ENCODE results near the gene TSPAN9.

TSPAN9 gene

DNA sequence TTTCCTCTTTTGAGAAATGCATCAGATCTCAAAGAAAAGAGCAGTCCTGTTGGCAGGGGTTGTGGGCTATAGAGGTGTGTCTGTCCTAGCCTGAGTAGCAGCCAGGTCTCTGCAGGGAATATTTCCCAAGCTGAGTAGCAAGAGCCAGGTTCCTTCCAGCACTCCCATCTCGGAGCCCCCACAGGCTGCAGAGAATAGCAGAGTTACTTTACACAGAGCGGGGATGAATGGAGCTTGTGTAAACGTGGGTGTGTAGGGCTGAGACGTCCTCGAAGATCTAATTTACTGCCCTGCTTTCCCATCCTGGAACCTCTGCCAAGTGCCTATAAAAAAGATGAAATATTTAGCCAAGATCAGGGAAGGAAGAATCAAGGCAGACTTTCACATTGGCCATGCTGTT, 156.6 kb downstream of the TSPAN9 start:
- DNase-seq: no peak

DNA sequence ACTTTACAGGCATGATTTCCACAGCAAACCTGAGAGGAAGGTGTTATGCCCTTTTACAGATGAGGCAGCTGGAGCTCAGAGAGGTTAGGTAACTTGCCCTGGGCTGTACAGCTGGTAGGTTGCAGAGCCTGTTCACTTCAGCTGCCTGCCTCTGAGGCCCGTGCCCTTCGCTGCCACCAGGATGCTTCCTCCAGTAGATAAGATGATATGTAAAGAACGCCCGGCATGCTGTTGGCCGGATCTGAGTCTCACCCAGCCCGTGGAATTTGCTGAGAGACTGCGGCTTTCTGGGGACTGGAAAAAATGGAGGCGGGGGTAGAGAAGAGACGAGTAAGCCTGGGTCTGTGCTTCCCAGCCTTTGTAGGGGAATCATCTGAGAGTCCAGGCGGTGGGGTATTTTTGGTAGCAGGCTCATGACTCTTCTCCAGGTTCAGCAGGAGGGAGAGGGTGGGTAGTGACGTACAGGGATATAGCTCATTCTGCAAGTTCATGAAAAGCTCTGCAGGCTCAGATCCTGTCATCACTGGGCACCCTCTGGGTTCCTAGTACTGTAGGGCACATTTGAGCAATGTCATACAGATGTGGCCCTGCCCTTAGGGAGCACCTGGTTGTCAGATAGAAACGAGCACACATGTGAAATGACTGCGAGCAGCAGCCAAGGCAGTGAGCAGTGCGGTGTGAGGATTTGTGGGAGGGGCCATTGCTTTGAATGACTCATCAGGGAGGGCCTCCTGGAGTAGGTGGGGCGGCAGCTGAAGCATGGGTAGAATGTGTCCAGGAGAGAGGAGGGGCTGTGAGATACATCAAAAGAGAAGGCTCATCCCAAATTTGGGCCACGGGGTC, 159.4 kb downstream of the TSPAN9 start:
- DNase-seq: peak; percentile 42

- no peak for DNase-seq
Observed at GRCh38 chr12:3238196-3238595, 161.0 kb downstream of the TSPAN9 start.

GRCh38 chr12:3241621-3242020, 164.4 kb downstream of the TSPAN9 start:
- no peak for DNase-seq

DNA sequence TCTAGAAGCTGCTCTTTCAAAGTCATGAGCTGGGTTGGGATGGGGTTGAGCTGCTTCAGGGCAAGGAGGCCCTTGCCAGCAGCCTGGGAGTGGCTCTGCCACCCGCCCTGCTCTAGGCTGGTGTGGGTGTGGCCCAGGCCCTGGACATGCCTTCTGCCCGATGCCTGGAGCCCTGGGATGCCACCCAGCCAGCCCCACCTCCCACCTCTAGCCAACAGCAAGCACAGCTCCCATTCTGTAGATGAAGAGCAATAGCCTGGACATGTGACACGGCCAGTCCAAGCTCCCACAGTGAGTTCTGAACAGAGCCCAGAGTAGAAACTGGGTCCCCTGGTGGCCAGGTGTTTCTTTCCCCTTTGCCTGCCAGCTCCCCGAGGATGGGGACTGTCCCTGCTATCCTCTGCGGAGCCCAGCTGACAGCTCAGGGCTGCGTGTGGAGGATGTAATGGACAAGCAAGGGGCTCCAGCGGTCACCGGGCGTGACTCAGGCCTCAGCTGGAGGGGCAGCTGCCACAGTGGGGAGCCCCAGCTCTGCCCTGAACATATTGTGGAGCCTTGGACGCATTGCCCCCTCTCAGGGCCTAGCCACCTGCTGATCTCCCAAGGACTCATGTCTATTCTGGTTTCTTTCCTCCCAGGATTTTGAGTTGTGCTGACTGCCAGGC, 165.2 kb downstream of the TSPAN9 start:
- no peak for DNase-seq

DNA sequence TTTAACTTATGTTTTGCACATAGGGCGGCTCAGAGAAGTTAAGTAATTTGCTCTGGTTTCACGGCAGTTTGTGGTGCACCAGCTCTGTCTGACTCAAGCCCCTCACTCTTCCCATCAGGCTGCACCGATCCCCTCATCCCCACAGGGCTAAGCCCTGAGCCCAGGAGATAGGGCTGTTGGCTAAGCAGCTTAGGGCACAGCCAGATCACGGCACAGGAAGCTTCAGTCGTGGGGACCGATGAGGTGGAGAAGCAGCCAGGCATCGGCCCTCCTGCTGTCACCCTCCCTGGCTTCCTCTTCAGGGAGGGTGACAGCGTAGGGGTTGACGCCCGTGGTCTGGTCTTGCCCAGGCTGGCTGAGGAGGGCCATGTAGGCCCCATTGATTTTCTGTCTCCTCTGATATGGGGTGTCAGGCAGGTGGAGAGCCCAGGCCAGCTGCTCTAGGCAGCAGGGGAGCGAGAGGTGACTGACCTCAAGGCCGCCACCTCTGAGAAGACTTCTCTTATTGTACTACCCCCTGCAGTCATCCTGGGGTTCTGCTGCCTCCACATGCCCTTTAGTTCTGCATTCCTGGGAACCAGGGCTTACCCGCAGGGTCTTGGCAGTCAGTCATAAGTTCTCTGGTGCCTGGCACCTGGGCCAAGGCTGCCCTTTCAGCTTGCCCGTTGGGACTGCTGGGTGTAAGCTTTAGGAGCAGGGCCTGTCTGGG, 166.4 kb downstream of the TSPAN9 start:
- no peak for DNase-seq

DNA sequence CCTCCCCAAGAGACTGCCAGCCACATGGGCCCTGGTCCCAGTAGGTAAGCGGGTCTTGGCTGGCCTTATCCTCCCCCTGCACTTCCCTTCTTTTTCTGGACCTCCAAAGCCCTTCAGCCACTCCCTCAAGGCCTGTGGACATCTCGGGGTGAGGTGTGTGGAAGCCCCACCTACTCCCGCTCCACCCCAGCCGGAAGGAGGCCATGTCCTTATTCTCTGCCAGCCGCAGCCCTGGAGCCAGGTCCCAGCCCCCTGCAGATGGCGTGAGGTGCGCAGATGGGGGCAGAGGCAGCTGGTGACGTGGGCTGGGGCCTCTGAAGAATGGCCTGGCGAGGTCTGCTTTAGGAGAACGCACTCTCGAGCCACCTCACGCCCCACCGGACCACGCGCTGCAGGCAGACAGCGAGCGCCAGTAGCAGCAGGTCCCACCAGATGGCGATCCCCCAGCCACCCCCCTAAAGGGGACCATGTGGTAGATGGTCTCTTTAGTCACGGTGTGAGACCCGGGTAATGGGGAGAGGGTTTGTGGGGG, 167.1 kb downstream of the TSPAN9 start:
- no peak for DNase-seq

DNA sequence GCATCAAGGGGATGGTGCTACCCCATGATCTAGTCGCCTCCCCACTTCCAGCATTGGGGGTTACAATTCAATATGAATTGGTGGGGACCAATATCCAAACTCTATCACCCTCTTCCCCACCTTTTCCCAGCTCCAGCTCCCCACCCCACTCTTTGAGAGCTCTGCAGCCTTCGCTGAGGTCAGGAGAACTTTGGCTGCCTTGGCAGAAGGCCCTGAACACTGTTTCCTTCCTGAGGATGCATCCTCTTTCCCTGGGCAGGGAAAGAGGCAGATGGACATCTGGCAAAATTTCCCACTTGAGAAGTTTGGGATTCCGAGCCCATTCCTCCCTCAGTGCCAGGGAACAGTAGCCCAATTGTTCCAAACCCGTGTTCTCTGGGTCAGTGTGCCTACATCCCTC, 169.1 kb downstream of the TSPAN9 start:
- no peak for DNase-seq

- DNase-seq: no peak
Observed at GRCh38 chr12:3247077-3247476, 169.9 kb downstream of the TSPAN9 start.

DNA sequence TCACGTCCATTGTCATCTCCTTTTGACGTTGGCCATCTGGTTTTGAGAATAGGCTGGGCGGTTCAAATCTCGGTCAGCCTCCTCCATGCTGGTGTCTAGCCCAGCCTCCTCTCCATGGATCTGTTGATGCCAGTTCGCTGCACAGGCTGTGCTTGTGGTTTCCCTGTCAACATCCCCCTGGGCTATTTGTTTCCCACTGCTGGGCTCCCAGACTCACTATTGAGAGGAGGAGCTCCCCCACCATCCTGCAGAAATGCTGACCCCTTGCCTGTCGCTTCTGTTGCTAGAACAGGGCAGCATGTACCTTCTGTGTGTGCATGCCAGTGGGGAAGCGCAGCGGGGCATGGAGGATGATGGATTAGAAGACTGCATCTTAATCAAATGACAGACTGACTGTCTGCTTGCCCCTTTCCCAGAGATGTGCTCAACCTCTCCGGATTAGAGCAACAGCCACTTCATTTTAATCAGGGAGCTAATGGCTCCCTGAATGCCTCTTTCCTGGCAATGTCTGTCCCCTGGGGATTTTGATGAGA, 170.5 kb downstream of the TSPAN9 start:
- DNase-seq: no peak

DNA sequence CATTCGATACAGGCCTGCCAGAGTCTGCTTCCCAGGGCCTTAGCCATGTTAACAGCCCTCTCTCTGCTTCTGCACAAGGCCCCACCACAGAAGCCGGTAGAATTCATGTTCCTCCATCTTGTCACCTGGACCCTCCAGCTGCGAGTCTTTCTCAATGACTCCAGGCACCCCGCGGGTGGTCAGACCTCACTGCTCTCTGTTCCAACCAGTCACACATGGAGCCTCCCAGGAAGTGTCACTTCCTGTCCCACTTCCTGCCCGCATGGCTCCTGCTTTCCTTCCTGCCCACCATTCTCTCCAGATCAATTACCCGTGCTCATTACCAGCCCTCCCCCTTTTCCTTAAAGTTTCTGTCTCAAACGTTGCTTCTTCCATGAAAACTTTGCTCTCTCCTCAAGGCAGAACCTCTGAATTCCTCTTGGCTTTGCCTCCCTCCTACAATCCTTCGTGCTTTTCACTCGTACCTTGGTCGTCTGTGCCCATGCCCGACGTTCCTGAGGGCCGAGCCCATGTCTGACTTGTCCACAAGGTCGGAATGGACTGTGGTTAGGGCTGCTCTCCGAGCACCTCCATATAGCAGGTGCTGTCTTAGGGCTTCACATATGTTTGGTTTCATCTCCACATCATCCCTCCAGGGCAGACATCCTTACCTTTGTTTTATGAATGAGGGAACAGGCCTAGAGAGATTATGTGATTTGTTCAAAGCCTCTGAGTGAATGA, 172.1 kb downstream of the TSPAN9 start:
- DNase-seq: no peak

DNA sequence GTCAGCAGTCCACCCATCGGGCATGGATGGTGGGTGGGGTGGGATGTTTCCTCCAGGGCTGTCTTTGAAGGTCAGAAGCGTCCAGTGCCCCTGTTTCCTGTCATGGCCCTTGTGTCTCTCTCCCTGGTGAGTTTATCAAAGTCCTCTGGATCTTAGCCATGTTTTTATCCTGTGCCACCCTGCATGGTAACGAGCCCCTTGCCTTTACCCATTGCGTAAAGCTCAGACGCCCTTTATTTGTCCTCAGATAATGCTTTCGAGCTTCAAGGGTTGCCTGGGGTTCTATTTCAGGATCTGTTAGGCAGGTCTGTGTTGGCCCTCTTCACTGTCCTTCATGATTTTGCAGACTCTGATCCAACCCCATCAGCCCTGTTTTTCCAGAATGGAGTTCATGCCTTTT, 172.9 kb downstream of the TSPAN9 start:
- no peak for DNase-seq

DNA sequence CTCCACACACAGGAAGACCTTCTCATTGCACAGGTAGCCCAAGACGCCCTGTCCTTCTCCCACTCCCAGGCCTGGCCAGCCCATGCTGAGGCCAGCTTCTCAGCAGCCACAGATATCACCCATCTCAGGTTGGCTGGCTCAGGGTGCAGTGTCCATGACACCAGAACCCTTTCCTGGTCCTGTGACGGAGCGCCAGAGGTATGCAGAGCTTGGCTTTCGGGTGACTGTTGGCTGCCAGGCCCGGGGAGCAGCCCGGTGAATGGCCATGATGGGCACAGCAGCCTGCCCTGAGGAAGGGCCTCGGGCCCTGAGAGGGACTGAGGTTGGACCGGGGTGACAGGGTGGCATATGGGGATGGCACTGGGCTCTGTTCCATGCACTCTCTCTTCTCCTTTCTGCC, 173.4 kb downstream of the TSPAN9 start:
- no peak for DNase-seq

- no peak for DNase-seq
Observed at GRCh38 chr12:3251067-3251466, 173.9 kb downstream of the TSPAN9 start.

DNA sequence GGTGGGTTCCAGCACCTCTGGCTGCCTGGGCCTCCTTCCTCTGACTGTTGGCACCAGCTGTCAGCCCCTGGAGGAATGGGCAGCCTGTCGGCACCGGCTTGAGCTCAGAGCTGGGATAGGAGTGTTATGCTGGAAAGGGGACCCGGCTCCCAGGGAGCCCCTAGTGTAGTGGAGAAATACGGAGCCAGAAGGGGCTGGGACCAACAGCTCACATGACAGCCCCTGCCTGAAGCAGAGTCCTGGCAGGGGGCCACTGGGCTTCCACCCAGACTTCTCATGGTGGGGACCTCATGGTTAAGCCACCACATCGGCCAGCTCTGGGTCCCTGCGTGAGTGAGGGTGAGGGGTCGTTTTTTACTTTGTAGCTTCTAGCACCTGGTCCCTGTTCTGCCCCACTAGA, 174.5 kb downstream of the TSPAN9 start:
- DNase-seq: no peak

DNA sequence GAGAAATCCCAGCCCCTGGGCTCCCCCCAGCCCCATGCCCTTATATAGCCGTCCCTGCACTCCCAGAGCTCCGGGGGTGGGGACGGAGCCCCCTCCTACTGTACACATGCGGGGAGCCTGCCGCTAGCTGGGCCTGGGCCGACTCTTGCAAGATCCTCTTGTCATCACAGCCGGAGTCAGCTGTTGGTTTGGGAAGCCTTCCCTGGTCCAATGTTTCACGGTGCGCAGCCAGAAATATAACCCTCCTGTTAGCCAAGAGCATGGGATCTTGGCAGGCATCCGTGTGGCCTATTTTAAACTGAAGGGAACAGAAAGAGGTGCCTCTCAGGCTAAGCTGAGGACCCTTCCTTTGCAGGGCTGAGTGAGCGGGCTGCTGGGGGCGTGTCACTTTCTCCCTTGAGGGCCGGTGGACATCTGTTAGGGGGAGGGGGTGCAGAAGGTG, 175.3 kb downstream of the TSPAN9 start:
- DNase-seq: no peak

- no peak for DNase-seq
Observed at GRCh38 chr12:3253682-3254275, 176.6 kb downstream of the TSPAN9 start.

DNA sequence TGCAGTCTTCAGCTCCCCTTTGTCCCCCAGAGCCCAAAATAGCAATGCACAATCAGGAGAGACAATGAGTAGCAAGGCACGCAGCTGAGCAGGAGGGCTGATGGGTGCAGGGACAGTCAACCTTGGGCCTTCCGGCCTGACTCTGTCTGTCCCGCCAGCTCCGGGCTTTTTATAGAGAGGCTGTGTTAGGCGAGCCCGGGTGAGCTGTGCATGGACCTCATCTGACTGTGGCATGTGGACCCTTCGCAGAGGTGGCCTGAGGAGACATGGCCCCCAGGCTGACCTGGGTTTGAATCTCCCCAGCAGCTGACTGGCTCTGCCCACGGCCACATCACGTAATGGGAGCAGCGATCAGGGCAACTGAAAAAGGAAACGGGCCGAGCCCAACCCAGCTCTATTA, 177.9 kb downstream of the TSPAN9 start:
- no peak for DNase-seq

- no peak for DNase-seq
Observed at GRCh38 chr12:3256103-3256631, 179.0 kb downstream of the TSPAN9 start.

- no peak for DNase-seq
Observed at GRCh38 chr12:3257411-3257810, 180.2 kb downstream of the TSPAN9 start.

DNA sequence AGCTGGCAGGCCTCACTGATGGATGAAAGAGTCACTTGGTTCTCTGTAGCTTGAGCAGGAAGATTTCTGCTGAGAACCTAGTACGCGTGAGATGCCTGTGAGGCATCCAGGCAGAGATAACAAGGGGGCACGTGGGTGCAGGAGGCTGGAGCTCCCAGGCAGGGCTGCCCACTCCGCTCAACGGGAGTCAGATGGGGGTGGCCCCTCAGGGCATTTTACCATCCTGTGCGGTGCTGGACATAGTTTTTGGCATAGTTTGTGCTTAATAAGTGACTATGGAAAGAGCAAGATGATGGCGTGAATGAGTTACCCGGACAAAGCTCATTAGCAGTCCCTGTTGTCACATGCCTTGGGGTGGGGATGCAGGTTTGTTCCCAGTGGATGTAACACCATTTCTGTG, 182.8 kb downstream of the TSPAN9 start:
- DNase-seq: no peak

DNA sequence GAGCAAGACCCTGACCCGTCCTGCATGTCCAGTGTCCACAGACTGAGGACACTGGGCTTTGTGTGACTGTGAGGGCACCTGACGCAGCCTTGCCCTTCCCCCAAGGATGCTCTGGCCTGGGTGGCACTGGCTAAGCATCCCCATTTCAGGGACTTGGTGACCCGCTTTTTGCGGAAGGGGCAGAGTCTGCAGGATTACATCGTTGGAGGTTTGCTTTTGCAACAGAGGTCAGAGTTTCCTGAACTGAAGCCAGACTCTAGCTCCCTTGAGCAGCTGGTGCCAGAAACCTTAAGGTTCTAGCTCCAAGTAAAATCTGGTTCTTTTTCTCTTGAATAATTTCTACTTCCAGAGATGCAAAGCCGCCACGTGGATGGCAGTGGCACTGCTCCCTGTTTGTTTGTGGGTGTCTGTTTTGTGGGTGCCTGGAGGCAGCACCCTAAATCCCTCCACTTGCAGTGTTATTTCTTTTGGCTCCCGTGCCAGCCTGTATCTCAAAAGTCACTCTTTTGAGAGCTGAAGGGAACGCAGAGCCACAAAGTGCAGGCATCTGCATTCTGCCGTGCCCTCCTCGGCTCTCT, 184.7 kb downstream of the TSPAN9 start:
- DNase-seq: no peak

Measured in activated CD4-positive, alpha-beta T cell treated with anti-CD3 and anti-CD28 coated beads for 48 hours (primary cell).